ENCODE results near the gene FAM20C.
"Not testable (repeated sequence)": the region's sequence is repeated elsewhere in the genome, so short reads cannot be mapped to it uniquely, and the experiment has no call there.

The FAM20C gene

DNA sequence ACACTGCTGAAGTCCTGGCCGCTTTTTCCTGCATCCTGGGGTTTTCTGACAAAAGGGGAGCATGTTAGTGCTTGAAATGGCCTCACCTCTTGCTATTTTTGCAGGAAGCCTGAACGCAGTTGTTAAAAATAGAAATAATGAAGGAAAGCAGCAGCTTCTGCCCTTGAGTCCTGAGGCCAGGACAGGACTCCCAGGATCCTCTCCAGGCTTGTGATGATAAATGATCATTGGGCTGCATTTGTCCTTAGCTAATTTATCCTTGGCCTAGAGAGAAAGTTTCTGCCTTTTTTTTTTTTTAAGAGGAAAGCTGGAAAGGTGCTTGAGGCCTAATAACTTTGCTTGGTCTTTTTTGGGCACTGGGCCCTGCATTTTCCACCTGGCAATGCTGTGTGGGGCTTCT lies 17.7 kb upstream of the FAM20C start:
- DNase-seq, result no peak

DNA sequence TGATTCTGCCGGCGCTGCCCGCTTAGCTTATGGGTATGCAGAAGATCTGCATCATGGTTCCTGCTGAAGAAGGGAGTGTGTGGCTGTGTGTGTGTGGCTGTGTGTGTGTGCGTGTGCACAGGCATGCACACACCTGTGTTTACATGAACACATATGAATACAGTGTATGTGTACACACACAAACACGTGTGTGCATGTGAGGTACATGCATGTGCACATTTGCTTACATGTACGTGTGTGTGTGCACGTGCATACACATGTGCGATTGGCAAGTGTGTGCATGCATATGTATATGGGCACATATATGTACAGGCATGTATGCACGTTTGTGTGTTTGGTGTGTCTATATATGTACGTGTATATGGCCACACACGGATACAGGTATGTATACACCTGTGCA lies 16.4 kb upstream of the FAM20C start:
- no peak for DNase-seq

DNA sequence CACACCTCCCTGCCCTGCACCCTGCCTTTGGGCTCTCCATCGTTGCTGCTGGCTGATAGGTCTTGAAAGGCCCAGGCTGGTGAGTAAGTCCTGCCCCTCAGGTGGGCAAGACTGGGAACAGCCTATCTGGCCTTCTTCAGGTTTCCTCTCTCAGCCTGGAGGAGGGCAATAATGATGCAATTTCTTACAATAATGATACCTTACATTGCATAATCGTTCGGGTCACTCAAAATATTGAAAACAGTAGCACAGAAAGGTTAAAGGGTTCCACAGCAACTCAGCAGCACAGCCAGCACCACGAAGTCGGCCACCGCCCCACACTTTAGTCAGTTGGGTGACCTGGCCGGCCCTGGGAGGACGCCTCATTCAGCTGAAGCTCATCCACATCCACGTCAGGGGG lies 16.0 kb upstream of the FAM20C start:
- DNase-seq, result no peak

GRCh38 chr7:176786-177459 lies 15.4 kb upstream of the FAM20C start:
- no peak for DNase-seq

DNA sequence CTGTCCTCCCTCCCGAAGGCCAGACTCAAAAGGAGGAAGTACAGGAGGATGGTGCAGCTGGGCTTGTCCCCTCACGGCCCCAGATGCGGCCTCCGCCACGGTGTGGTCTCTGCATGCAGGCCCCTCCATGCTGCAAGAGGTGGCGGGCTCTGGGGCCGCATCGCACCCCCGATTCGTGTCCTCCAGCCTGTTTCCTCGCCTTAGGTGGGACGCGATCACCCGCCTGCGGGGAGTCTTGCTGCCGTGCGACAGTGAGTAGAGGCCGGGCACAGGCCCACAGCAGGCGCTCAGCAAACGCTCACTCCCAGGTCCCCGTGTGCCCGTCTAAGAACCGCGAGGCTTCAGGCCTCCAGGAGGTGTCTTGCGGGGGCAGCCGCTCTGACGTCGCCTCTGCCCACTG lies 13.9 kb upstream of the FAM20C start:
- DNase-seq, result no peak

DNA sequence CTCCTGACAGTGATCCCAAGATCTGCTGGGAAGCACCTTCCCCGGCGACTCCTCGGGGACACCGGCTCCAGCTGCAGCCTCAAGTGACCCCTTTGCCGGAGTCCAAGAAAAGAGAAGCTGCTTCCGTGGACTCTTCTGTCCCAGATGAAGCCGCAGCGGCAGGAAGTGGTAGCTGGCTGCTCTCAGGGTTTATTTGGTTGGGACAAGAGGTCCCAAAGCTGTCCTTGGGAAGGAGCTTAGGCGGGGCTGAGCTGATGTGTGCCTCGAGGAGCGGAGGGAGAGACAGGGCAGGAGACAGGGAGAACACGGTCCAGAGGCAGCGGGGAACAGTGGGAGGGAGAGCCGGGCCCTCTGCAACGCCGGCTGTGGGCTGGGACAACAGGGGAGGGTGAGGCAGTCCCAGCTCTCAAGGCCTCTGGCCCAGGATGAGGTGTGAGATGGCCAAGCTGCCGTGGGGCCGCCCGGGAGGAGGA lies 13.1 kb upstream of the FAM20C start:
- no peak for DNase-seq

GRCh38 chr7:179948-180694 lies 12.2 kb upstream of the FAM20C start:
- DNase-seq, result no peak

- DNase-seq, result no peak
Measured at GRCh38 chr7:181738-182137, 10.6 kb upstream of the FAM20C start.

- not testable (repeated sequence) for DNase-seq
Measured at GRCh38 chr7:182502-182901, 9.9 kb upstream of the FAM20C start.

- no peak for DNase-seq
Measured at GRCh38 chr7:183496-184292, 8.7 kb upstream of the FAM20C start.

GRCh38 chr7:184294-185264 lies 7.8 kb upstream of the FAM20C start:
- no peak for DNase-seq

GRCh38 chr7:186516-187113 lies 5.8 kb upstream of the FAM20C start:
- DNase-seq, result no peak

GRCh38 chr7:187227-187927 lies 5.0 kb upstream of the FAM20C start:
- DNase-seq, result no peak

DNA sequence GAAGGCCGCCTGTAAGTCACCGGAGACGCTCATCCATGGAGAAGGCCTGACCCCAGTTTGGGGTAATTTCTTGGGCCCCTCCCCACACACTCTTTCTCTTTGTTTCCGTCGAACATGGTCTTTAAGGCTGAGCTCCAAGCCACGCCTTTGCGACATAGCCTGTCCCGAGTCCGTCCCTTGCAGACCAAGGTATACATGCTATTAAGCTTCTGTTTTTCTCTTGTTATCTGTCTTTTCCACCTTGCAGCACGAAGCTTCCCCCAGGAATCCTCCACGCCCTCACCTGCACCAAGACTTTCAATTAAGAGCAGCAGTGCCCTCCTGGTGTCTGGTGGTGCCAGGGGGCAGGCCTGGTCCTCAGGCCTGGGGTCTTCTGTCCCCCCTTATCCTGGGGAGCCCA lies 4.2 kb upstream of the FAM20C start:
- DNase-seq, result no peak

DNA sequence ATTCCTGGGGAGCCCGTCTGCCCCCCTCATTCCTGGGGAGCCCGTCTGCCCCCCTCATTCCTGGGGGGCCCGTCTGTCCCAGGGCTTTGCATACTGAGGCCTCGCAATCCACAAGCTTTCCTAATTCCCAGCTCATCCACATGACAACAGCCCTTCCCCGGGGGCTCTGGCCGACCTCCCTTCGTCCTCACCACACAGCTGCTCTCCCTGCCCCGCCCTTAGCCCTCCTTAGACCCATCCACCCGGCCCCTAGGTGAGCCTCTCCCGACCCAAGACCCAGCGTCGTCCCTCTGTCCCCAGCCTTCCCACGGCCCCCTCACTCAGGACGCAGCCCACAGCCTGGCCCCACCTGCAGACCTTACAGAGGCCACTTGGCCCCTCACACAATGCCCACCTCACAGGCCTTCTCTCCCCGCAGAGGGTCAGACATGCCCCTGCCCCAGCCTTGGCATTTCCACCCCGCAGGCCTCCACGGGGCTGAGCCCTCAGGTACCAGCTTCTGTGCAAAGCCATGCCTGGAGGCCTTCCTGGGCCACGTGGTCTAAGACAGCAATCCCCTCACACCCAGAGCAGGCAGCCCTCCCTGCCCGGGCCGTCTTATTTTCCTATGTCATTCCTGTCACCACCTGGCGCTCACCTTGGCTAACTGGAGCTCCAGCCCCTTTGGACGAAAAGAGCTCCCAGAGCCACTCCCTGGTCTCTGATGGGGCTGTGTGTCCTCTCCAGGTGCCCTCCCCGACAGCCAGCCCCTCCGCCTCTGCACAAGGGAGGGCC lies 3.5 kb upstream of the FAM20C start:
- DNase-seq, result no peak

- no peak for DNase-seq
Measured at GRCh38 chr7:189719-190118, 2.7 kb upstream of the FAM20C start.

DNA sequence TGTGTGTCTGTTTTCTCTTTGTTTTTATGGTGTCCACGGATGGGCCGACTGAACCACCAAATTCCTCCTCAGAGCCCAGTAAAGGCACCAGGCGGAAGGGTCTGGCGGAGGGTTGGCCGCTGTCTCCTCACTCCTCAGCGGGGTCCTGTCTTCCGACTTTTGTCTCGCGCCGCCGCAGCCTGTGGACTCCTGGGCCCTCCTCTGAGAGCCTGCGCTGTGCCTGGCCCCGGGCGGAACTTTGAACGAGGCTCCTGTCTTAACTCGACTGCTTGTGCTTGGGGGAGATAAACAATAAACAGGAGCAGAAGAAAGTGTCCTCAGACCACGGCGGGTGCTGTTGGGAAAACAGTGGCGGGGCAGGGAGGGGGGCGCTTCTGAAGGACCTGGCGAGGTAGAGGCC lies 2.2 kb upstream of the FAM20C start:
- DNase-seq, result no peak

- no peak for DNase-seq
Measured at GRCh38 chr7:191105-191980, 1.0 kb upstream of the FAM20C start.

- no peak for DNase-seq
Measured at GRCh38 chr7:192701-193480, 520 bp downstream of the FAM20C start.

All from activated CD8-positive, alpha-beta memory T cell treated with anti-CD3 and anti-CD28 coated beads, Interleukin-2, amount 50 U/mL, for 4 hours (primary cell).